SK-N-SH treated with all-trans-retinoic acid at 6 μM for 48 hours (cell line): ENCODE data around the gene RRAS.

Experiments
- ATAC-seq: fragments of 200-7000 bp; cut with Tn5 transposase; 3 replicates; pipeline ENCODE4 v1.9.1; 2020; ENCODE audit warnings: mild to moderate bottlenecking, moderate library complexity
- ARNTL ChIP-seq: fragments of 450-650 bp; formaldehyde crosslinking; IDR thresholded peaks from 2 replicates; pipeline ENCODE4 v1.5.0; 2020; ENCODE audit warnings: low read depth, mild to moderate bottlenecking, moderate library complexity, borderline replicate concordance
- BACH2 ChIP-seq: fragments of 250-450 bp; sonication (Bioruptor Pico); IDR thresholded peaks from 2 replicates; pipeline ENCODE4 v1.9.0; 2021; ENCODE audit warnings: mild to moderate bottlenecking, borderline replicate concordance
- CREB5 ChIP-seq: fragments of 250-450 bp; sonication (Bioruptor Pico); IDR thresholded peaks from 2 replicates; pipeline ENCODE4 v1.5.1; 2020; ENCODE audit warnings: low read depth, mild to moderate bottlenecking, moderate library complexity
- CSDC2 ChIP-seq: fragments of 250-450 bp; sonication (Bioruptor Pico); IDR thresholded peaks from 2 replicates; pipeline ENCODE4 v1.5.0; 2020; ENCODE audit warnings: mild to moderate bottlenecking, moderate library complexity
- CSRNP3 ChIP-seq: fragments of 250-450 bp; sonication (Bioruptor Pico); IDR thresholded peaks from 2 replicates; pipeline ENCODE4 v1.5.1; 2021; ENCODE audit warnings: mild to moderate bottlenecking, moderate library complexity
- ESRRG ChIP-seq: fragments of 250-450 bp; sonication (Bioruptor Pico); IDR thresholded peaks from 2 replicates; pipeline ENCODE4 v1.6.1; 2021; ENCODE audit warnings: mild to moderate bottlenecking
- GLIS3 ChIP-seq: fragments of 250-450 bp; sonication (Bioruptor Pico); IDR thresholded peaks from 2 replicates; pipeline ENCODE4 v1.5.0; 2020; ENCODE audit warnings: mild to moderate bottlenecking, moderate library complexity
- ISL1 ChIP-seq: fragments of 250-450 bp; sonication (Bioruptor Pico); IDR thresholded peaks from 2 replicates; pipeline ENCODE4 v2.1.2; 2022; ENCODE audit warnings: mild to moderate bottlenecking, moderate library complexity
- OSR1 ChIP-seq: fragments of 250-450 bp; sonication (Bioruptor Pico); IDR thresholded peaks from 2 replicates; pipeline ENCODE4 v1.8.0; 2022; ENCODE audit warnings: moderate library complexity, mild to moderate bottlenecking, inconsistent platforms
- POU6F1 ChIP-seq: fragments of 250-450 bp; sonication (Bioruptor Pico); IDR thresholded peaks from 2 replicates; pipeline ENCODE4 v1.8.0; 2021; ENCODE audit warnings: low read depth, mild to moderate bottlenecking, moderate library complexity, borderline replicate concordance
- PPARA ChIP-seq: fragments of 250-450 bp; sonication (Bioruptor Pico); IDR thresholded peaks from 2 replicates; pipeline ENCODE4 v1.5.0; 2020; ENCODE audit warnings: mild to moderate bottlenecking, borderline replicate concordance
- RARB ChIP-seq: fragments of 250-450 bp; sonication (Bioruptor Pico); IDR thresholded peaks from 2 replicates; pipeline ENCODE4 v1.8.0; 2021; ENCODE audit warnings: mild to moderate bottlenecking, moderate library complexity
- SNAI2 ChIP-seq: fragments of 250-450 bp; sonication (Bioruptor Pico); IDR thresholded peaks from 2 replicates; pipeline ENCODE4 v1.5.0; 2020; ENCODE audit warnings: mild to moderate bottlenecking, moderate library complexity
- TSHZ2 ChIP-seq: fragments of 250-450 bp; sonication (Bioruptor Pico); IDR thresholded peaks from 2 replicates; pipeline ENCODE4 v1.5.0; 2020; ENCODE audit warnings: mild to moderate bottlenecking, moderate library complexity
- ZFP3 ChIP-seq: fragments of 250-450 bp; sonication (Bioruptor Pico); IDR thresholded peaks from 2 replicates; pipeline ENCODE4 v1.5.0; 2020; ENCODE audit warnings: mild to moderate bottlenecking, moderate library complexity
- ZFP30 ChIP-seq: fragments of 450-650 bp; formaldehyde crosslinking; IDR thresholded peaks from 2 replicates; pipeline ENCODE4 v1.5.0; 2022; ENCODE audit warnings: mild to moderate bottlenecking, moderate library complexity
- ZNF565 ChIP-seq: fragments of 450-650 bp; formaldehyde crosslinking; conservative IDR thresholded peaks from 2 replicates; pipeline ENCODE4 v1.5.0; 2020; ENCODE audit warnings: low read depth, mild to moderate bottlenecking, moderate library complexity
- ZNF70 ChIP-seq: fragments of 450-650 bp; formaldehyde crosslinking; IDR thresholded peaks from 2 replicates; pipeline ENCODE4 v1.5.0; 2020; ENCODE audit warnings: mild to moderate bottlenecking, moderate library complexity
- ZNF8 ChIP-seq: fragments of 450-650 bp; formaldehyde crosslinking; IDR thresholded peaks from 2 replicates; pipeline ENCODE4 v1.5.0; 2020; ENCODE audit warnings: mild to moderate bottlenecking, moderate library complexity
- TF ChIP-seq, protein P1 (sequence below): fragments of 250-450 bp; sonication (Bioruptor Pico); IDR thresholded peaks from 2 replicates; pipeline ENCODE4 v1.8.0; 2020; ENCODE audit warnings: mild to moderate bottlenecking, moderate library complexity, borderline replicate concordance

The RRAS gene

DNA sequence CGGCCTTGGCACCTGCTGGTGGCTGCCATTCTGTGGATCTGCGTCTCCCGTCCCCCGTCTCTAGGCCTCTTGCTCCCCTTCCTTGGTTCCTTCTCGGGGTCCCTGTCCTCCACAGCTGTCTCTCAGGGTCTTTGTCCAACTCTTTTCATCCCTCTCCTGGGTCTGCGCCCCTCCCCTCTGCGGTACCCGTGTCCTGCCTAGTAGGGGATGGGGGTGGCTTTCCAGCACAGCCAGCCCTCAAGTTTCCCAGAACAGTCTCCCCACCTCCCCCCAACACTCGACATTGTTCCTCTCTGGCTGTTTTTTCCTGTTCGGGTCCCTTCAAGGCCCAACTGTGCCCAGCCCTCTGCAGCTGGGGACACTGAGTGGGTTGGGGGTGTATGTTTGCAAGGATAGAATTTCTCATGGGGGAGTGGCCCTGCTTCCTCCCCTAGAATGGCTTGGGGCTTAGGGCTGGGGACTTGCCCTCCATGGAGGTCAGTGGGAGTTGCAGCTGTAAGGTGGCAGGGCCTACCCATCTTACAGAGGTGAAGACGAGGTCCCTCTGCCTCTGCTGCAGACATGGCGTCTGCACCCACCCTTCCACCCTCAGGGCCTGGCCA, 48.7 kb upstream of the RRAS start:
- ATAC-seq, result no peak

GRCh38 chr19:49687566-49688316, 47.8 kb upstream of the RRAS start:
- TF ChIP-seq ZNF70 (no peak), RARB (CRISPR knock-in tag) (no peak)
- TF ChIP-seq, all 23 proteins: peak for 0
- no peak for ATAC-seq

More for the DNA sequence above, 48.7 kb upstream of the RRAS start:
- no peak for TF ChIP-seq TSHZ2 (CRISPR knock-in tag)
- TF ChIP-seq OSR1 (CRISPR knock-in tag), result no peak
- TF ChIP-seq CREB5, result no peak
- no peak for TF ChIP-seq ZFP3 (CRISPR knock-in tag)
- no peak for TF ChIP-seq ZFP30 (CRISPR knock-in tag)
- TF ChIP-seq POU6F1 (CRISPR knock-in tag), result no peak
- TF ChIP-seq PPARA (CRISPR knock-in tag), result no peak

DNA sequence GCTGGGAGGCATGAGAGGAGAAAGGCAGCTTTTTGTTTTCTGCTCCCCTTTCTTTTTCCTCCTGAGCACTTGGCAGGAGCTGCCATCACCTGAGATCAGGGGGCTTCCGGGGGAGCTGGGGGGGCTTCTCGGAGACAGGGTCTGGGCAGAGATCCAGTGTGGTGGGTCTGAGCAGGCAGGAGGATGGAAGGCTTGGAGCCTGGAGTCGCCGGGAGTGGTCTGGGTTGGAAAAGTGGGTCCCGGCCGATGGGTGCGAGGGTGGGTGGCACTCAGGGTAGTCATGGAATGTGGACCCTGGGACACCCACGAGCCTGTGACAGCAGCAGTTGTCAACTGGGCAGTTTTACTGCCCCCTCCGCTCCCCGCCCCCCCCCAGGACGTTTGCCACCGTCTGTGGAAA, 47.2 kb upstream of the RRAS start:
- ATAC-seq, result no peak
- TF ChIP-seq, protein P1, sequence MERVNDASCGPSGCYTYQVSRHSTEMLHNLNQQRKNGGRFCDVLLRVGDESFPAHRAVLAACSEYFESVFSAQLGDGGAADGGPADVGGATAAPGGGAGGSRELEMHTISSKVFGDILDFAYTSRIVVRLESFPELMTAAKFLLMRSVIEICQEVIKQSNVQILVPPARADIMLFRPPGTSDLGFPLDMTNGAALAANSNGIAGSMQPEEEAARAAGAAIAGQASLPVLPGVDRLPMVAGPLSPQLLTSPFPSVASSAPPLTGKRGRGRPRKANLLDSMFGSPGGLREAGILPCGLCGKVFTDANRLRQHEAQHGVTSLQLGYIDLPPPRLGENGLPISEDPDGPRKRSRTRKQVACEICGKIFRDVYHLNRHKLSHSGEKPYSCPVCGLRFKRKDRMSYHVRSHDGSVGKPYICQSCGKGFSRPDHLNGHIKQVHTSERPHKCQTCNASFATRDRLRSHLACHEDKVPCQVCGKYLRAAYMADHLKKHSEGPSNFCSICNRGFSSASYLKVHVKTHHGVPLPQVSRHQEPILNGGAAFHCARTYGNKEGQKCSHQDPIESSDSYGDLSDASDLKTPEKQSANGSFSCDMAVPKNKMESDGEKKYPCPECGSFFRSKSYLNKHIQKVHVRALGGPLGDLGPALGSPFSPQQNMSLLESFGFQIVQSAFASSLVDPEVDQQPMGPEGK (CRISPR knock-in tag), result no peak
- TF ChIP-seq BACH2 (CRISPR knock-in tag), result no peak
- TF ChIP-seq ZFP30 (CRISPR knock-in tag), result no peak
- no peak for TF ChIP-seq OSR1 (CRISPR knock-in tag)
- no peak for TF ChIP-seq ESRRG (CRISPR knock-in tag)
- TF ChIP-seq CSRNP3 (CRISPR knock-in tag), result no peak
- TF ChIP-seq RARB (CRISPR knock-in tag), result no peak
- TF ChIP-seq CREB5, result no peak
- TF ChIP-seq ZNF70, result no peak
- TF ChIP-seq PPARA (CRISPR knock-in tag), result no peak
- TF ChIP-seq GLIS3 (CRISPR knock-in tag), result no peak
- TF ChIP-seq POU6F1 (CRISPR knock-in tag), result no peak
- no peak for TF ChIP-seq ARNTL
- TF ChIP-seq ZNF565 (CRISPR knock-in tag), result no peak
- TF ChIP-seq TSHZ2 (CRISPR knock-in tag), result no peak
- no peak for TF ChIP-seq SNAI2 (CRISPR knock-in tag)
- no peak for TF ChIP-seq ZFP3 (CRISPR knock-in tag)
- TF ChIP-seq CSDC2 (CRISPR knock-in tag), result no peak
- no peak for TF ChIP-seq ZNF8 (CRISPR knock-in tag)
- no peak for TF ChIP-seq ISL1
